ENCODE measurements around the gene ARHGEF2.
A peak's percentile ranks its signal among the peaks of the same experiment; 100 is the strongest.

Gene ARHGEF2

GRCh38 chr1:155962599-155963211, 15.6 kb downstream of the ARHGEF2 start:
- DNase-seq (ENCODE audit: low read depth) = no peak
- no peak overlapping the region for H3K4me3 ChIP-seq (ENCODE audit: low read depth, low read length)
- no peak for TF ChIP-seq CTCF (IDR thresholded peaks at IDR 0.05; ENCODE audit: low read depth, low read length)
- TF ChIP-seq, protein P1, sequence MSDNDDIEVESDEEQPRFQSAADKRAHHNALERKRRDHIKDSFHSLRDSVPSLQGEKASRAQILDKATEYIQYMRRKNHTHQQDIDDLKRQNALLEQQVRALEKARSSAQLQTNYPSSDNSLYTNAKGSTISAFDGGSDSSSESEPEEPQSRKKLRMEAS (IDR thresholded peaks at IDR 0.05; ENCODE audit: low read depth, low read length) = no peak
- no peak for TF ChIP-seq POLR2A (IDR thresholded peaks at IDR 0.05; ENCODE audit: extremely low read depth, insufficient read length)
- TF ChIP-seq MYC (IDR thresholded peaks at IDR 0.05; ENCODE audit: low read depth, low read length) = no peak

- H3K4me3 ChIP-seq (ENCODE audit: low read depth, low read length) = no peak overlapping the region
- peak; percentile 49 for DNase-seq (ENCODE audit: low read depth)
- TF ChIP-seq POLR2A (IDR thresholded peaks at IDR 0.05; ENCODE audit: extremely low read depth, insufficient read length) (no peak), CTCF (IDR thresholded peaks at IDR 0.05; ENCODE audit: low read depth, low read length) (no peak), MYC (IDR thresholded peaks at IDR 0.05; ENCODE audit: low read depth, low read length) (no peak)
- TF ChIP-seq, protein P1 (IDR thresholded peaks at IDR 0.05; ENCODE audit: low read depth, low read length) = no peak
These were observed 16.4 kb downstream of the ARHGEF2 start for GRCh38 chr1:155961937-155962336.

GRCh38 chr1:155960081-155960745, 18.1 kb downstream of the ARHGEF2 start:
- TF ChIP-seq MYC (IDR thresholded peaks at IDR 0.05; ENCODE audit: low read depth, low read length) (no peak), POLR2A (IDR thresholded peaks at IDR 0.05; ENCODE audit: extremely low read depth, insufficient read length) (no peak), CTCF (IDR thresholded peaks at IDR 0.05; ENCODE audit: low read depth, low read length) (no peak)
- TF ChIP-seq, protein P1 (IDR thresholded peaks at IDR 0.05; ENCODE audit: low read depth, low read length) = no peak
- DNase-seq (ENCODE audit: low read depth) = no peak
- no peak overlapping the region for H3K4me3 ChIP-seq (ENCODE audit: low read depth, low read length)

DNA sequence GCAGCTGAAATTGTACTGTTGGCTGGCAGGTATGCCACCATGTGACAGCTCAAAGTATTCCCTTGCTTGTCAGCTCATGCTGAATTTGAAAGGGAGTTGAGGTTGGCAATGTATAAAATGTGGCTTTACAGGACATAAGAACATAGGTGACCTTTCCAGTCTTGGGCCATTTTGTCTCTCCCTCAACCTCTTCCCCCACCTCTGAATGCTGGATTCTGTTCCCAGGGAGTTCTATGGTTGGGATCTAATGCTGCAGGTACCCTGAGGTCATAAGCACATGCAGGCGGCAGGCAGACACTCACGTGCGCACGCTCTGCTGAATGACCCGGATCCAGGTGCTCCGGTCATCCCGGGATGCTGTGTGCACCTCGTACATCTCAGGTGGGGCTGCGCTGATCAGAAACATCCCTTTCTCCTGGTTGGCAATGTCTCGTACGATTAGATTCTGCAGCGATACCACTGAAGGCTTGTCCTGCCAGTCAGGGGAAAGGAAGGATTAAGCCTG, 20.9 kb downstream of the ARHGEF2 start:
- no peak overlapping the region for H3K4me3 ChIP-seq (ENCODE audit: low read depth, low read length)
- no peak for DNase-seq (ENCODE audit: low read depth)
- TF ChIP-seq, protein P1 (IDR thresholded peaks at IDR 0.05; ENCODE audit: low read depth, low read length) = no peak
- TF ChIP-seq POLR2A (IDR thresholded peaks at IDR 0.05; ENCODE audit: extremely low read depth, insufficient read length) = no peak
- TF ChIP-seq MYC (IDR thresholded peaks at IDR 0.05; ENCODE audit: low read depth, low read length) = no peak
- no peak for TF ChIP-seq CTCF (IDR thresholded peaks at IDR 0.05; ENCODE audit: low read depth, low read length)

GRCh38 chr1:155954645-155955044, 23.7 kb downstream of the ARHGEF2 start:
- TF ChIP-seq CTCF (IDR thresholded peaks at IDR 0.05; ENCODE audit: low read depth, low read length) (no peak), MYC (IDR thresholded peaks at IDR 0.05; ENCODE audit: low read depth, low read length) (no peak), POLR2A (IDR thresholded peaks at IDR 0.05; ENCODE audit: extremely low read depth, insufficient read length) (no peak)
- TF ChIP-seq, protein P1 (IDR thresholded peaks at IDR 0.05; ENCODE audit: low read depth, low read length) = no peak
- no peak overlapping the region for H3K4me3 ChIP-seq (ENCODE audit: low read depth, low read length)
- DNase-seq (ENCODE audit: low read depth) = no peak

Measured in NB4 (cell line).